SU-DHL-6 (cell line): Measurements from ENCODE around the gene EDDM13.

Source experiments
- H2AFZ ChIP-seq: fragments of 200-600 bp; sonication (generic); 2 replicates; pipeline ENCODE4 v1.6.1; 2014; ENCODE audit warnings: low read depth, mild to moderate bottlenecking, moderate library complexity, mixed read lengths, antibody characterized with exemption, low read length; ENCODE audit not compliant: severe bottlenecking
- H3F3A ChIP-seq: fragments of 200-600 bp; shearing (Covaris generic); 2 replicates; pipeline ENCODE4 v1.6.0; 2016; ENCODE audit warnings: antibody characterized with exemption, mild to moderate bottlenecking; ENCODE audit not compliant: insufficient read depth
- H3K27ac ChIP-seq: fragments of 200-600 bp; sonication (generic); 2 replicates; pipeline ENCODE4 v1.5.1; 2016; ENCODE audit warnings: low read depth, mild to moderate bottlenecking, low read length, moderate library complexity, mixed read lengths
- H3K27me3 ChIP-seq: fragments of 200-600 bp; sonication (generic), shearing (Covaris generic); 2 replicates; pipeline ENCODE4 v1.6.0; 2014; ENCODE audit warnings: mild to moderate bottlenecking, low read length
- H3K36me3 ChIP-seq: fragments of 200-600 bp; sonication (generic); 2 replicates; pipeline ENCODE4 v1.6.1; 2014; ENCODE audit warnings: mild to moderate bottlenecking, low read length, mixed read lengths
- H3K4me2 ChIP-seq: fragments of 300-600, 200-600 bp; shearing (Covaris generic), sonication (generic); 2 replicates; pipeline ENCODE4 v1.6.0; 2014; ENCODE audit warnings: low read length, low read depth, mild to moderate bottlenecking; ENCODE audit not compliant: poor library complexity, severe bottlenecking
- H3K4me3 ChIP-seq: fragments of 200-600 bp; sonication (generic); 2 replicates; pipeline ENCODE4 v1.5.1; 2014; ENCODE audit warnings: antibody characterized with exemption, low read length, mild to moderate bottlenecking, mixed read lengths; ENCODE audit not compliant: insufficient read depth, poor library complexity, severe bottlenecking
- H3K79me2 ChIP-seq: fragments of 200-600 bp; sonication (generic); 2 replicates; pipeline ENCODE4 v1.6.1; 2014; ENCODE audit warnings: mild to moderate bottlenecking, low read length, moderate library complexity; ENCODE audit not compliant: insufficient read depth
- H3K9ac ChIP-seq: fragments of 200-600 bp; sonication (generic); 2 replicates; pipeline ENCODE4 v1.7.0; 2014; ENCODE audit warnings: mild to moderate bottlenecking, low read length
- H3K9me2 ChIP-seq: fragments of 200-600 bp; sonication (generic); replicated peaks from 2 replicates; pipeline ENCODE4 v1.6.1; 2014; ENCODE audit warnings: low read length; ENCODE audit not compliant: insufficient read depth
- H3K9me3 ChIP-seq: fragments of 200-600 bp; sonication (generic); 2 replicates; pipeline ENCODE4 v1.6.1; 2014; ENCODE audit warnings: low read length, mixed read lengths; ENCODE audit not compliant: insufficient read depth
- H4K20me1 ChIP-seq: fragments of 200-600 bp; sonication (generic); 2 replicates; pipeline ENCODE4 v1.6.1; 2014; ENCODE audit warnings: low read depth, mild to moderate bottlenecking, antibody characterized with exemption, low read length, moderate library complexity, mixed read lengths
- CTCF ChIP-seq: fragments of 200-600 bp; sonication (generic); IDR thresholded peaks from one replicate; pipeline ENCODE4 v1.5.1; 2017; ENCODE audit warnings: antibody characterized with exemption, mild to moderate bottlenecking, low read length, moderate library complexity; ENCODE audit not compliant: insufficient read depth, poor library complexity, severe bottlenecking
- EZH2phosphoT487 ChIP-seq: fragments of 200-600 bp; sonication (generic), shearing (Covaris generic); conservative IDR thresholded peaks from 2 replicates; pipeline ENCODE4 v1.6.1; 2018; ENCODE audit warnings: mild to moderate bottlenecking, antibody characterized with exemption, low read length, moderate library complexity, mixed read lengths

EDDM13 gene

GRCh38 chr19:56263319-56263718 lies 9.2 kb upstream of the EDDM13 start:
- H4K20me1 ChIP-seq, result no peaks in the 10 kb centered on the region
- no peak overlapping the region for H3K9ac ChIP-seq
- H3K4me2 ChIP-seq, result no peak overlapping the region
- H3K79me2 ChIP-seq, result no peaks in the 10 kb centered on the region
- no peaks in the 10 kb centered on the region for H3K9me3 ChIP-seq
- no peaks in the 10 kb centered on the region for H3K36me3 ChIP-seq
- H3F3A ChIP-seq, result no peaks in the 10 kb centered on the region
- no peak for TF ChIP-seq CTCF
- no peak overlapping the region for H3K27ac ChIP-seq
- no peak overlapping the region for H2AFZ ChIP-seq
- H3K4me3 ChIP-seq, result no peak overlapping the region
- H3K9me2 ChIP-seq, result no peaks in the 10 kb centered on the region
- H3K27me3 ChIP-seq, result no peaks in the 10 kb centered on the region

GRCh38 chr19:56266051-56266450 lies 6.5 kb upstream of the EDDM13 start:
- Histone ChIP-seq H3K4me3 (no peak overlapping the region), H2AFZ (no peak overlapping the region), H4K20me1 (no peaks in the 10 kb centered on the region), H3K36me3 (no peaks in the 10 kb centered on the region), H3K27ac (no peak overlapping the region), H3K9ac (no peak overlapping the region), H3K9me2 (no peaks in the 10 kb centered on the region), H3K79me2 (no peaks in the 10 kb centered on the region), H3K27me3 (no peaks in the 10 kb centered on the region), H3K9me3 (no peaks in the 10 kb centered on the region), H3K4me2 (no peak overlapping the region), H3F3A (no peaks in the 10 kb centered on the region)
- TF ChIP-seq CTCF (no peak), EZH2phosphoT487 (no peak)

DNA sequence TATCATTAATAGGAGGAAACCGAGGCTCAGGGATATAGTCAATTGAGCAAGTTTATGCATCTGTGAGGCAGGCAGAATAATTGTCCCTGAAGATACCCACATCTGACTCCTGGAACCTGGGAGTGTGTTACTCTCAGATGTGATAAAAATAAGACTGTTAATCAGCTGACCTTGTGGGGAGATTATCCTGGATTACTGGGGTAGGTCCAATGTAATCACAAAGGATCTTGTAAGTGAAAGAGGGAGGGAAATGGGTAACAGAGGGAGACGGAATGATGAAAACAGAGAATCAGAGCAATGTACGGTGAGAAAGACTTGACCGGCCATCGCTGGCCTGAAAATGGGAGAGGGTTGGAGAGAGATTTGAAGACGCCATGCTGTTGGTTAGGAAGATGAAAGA lies 3.2 kb upstream of the EDDM13 start:
- H4K20me1 ChIP-seq, result no peaks in the 10 kb centered on the region
- H3K9ac ChIP-seq, result no peak overlapping the region
- H3K4me3 ChIP-seq, result no peak overlapping the region
- H2AFZ ChIP-seq, result no peak overlapping the region
- H3K9me3 ChIP-seq, result no peaks in the 10 kb centered on the region
- H3K27me3 ChIP-seq, result no peaks in the 10 kb centered on the region
- H3K27ac ChIP-seq, result no peak overlapping the region
- H3K4me2 ChIP-seq, result no peak overlapping the region
- no peaks in the 10 kb centered on the region for H3F3A ChIP-seq
- TF ChIP-seq CTCF (no peak), EZH2phosphoT487 (no peak)
- H3K79me2 ChIP-seq, result no peaks in the 10 kb centered on the region
- no peaks in the 10 kb centered on the region for H3K9me2 ChIP-seq
- no peaks in the 10 kb centered on the region for H3K36me3 ChIP-seq

DNA sequence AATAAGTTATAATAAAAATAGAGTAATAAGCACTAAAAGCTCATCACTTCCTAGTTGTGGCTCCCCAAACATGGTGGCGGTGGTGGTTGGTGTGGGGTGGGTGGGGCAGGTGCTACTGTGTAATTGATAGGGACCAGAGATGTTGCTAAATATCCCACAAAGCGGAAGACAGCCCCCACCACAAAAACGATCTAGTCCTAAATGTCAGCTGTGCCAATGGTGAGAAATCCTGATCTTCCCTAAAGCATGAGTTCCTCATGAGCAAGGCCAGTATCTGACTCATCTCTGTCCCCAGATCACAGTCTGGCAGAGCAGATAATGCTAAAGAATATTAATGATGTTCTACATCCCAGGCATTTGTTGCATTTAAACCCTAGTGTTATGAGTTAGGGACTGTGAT lies 1.9 kb upstream of the EDDM13 start:
- Histone ChIP-seq H3K9ac (no peak overlapping the region), H3K27ac (no peak overlapping the region), H3K4me2 (no peak overlapping the region), H3K36me3 (no peaks in the 10 kb centered on the region), H3K27me3 (no peaks in the 10 kb centered on the region), H3F3A (no peaks in the 10 kb centered on the region), H3K9me2 (no peaks in the 10 kb centered on the region), H3K9me3 (no peaks in the 10 kb centered on the region), H3K4me3 (no peak overlapping the region), H4K20me1 (no peaks in the 10 kb centered on the region), H3K79me2 (no peaks in the 10 kb centered on the region), H2AFZ (no peak overlapping the region)
- TF ChIP-seq EZH2phosphoT487 (no peak), CTCF (no peak)
